Measurements from ENCODE around the gene MID1IP1. TPM values are rescaled to one million over a fixed set of nuclear protein-coding genes. Genes with fewer than 3 reads are reported as not detected.
A peak's percentile ranks its signal among the peaks of the same experiment; 100 is the strongest.

MID1IP1 gene
- total RNA-seq, 2 experiments from 2014 or later = 63.5 to 67.5 TPM

GRCh38 chrX:38803588-38804431 is 2.6 kb downstream of the MID1IP1 start:
- DNase-seq = peak; percentile 82
- ChIA-PET CTCF (interaction anchor here (1.0 to 2.5 kb wide), 4 partner anchors 7 to 688 kb away, joined by 3 to 6 read pairs (median 3); no protein-coding TSS in a partner anchor), POLR2A (interaction anchor here (0.6 to 4.4 kb wide), 5 partner anchors 8 to 371 kb away, joined by 3 to 26 read pairs (median 3); no protein-coding TSS in a partner anchor)
- Mint-ChIP-seq H3K36me3 (ENCODE audit: low read depth) (peaks cover 43% of the 10 kb centered on the region), H3K9me3 (ENCODE audit: insufficient read depth) (no peaks in the 10 kb centered on the region), H3K27ac (peak overlapping the region; percentile 97), H3K4me3 (peak overlapping the region; percentile 94), H3K27me3 (ENCODE audit: low read depth) (no peaks in the 10 kb centered on the region), H3K4me1 (ENCODE audit: low read depth) (peaks cover 20% of the 10 kb centered on the region)
- peak; percentile 71 for ATAC-seq

GRCh38 chrX:38804432-38804681 is 3.1 kb downstream of the MID1IP1 start:
- CTCF ChIA-PET = interaction anchor here (1.0 kb wide), 2 partner anchors 12 to 687 kb away, joined by 3 read pairs; no protein-coding TSS in a partner anchor
- H3K4me1 Mint-ChIP-seq (ENCODE audit: low read depth) = peaks cover 25% of the 10 kb centered on the region
- H3K4me3 Mint-ChIP-seq = peak overlapping the region; percentile 94
- DNase-seq (no peak), ATAC-seq (peak; percentile 5)
- H3K27me3 Mint-ChIP-seq (ENCODE audit: low read depth) = no peaks in the 10 kb centered on the region
- H3K36me3 Mint-ChIP-seq (ENCODE audit: low read depth) = peaks cover 43% of the 10 kb centered on the region
- POLR2A ChIA-PET = interaction anchor here (0.6 to 4.4 kb wide), 6 partner anchors 7 to 811 kb away, joined by 3 to 26 read pairs (median 3); no protein-coding TSS in a partner anchor
- peak overlapping the region; percentile 97 for H3K27ac Mint-ChIP-seq
- no peaks in the 10 kb centered on the region for H3K9me3 Mint-ChIP-seq (ENCODE audit: insufficient read depth)

GRCh38 chrX:38804682-38805431 is 3.6 kb downstream of the MID1IP1 start:
- CTCF ChIA-PET = interaction anchor here (1.0 kb wide), 2 partner anchors 12 to 687 kb away, joined by 3 read pairs; no protein-coding TSS in a partner anchor
- H3K4me1 Mint-ChIP-seq (ENCODE audit: low read depth) = peaks cover 29% of the 10 kb centered on the region
- H3K4me3 Mint-ChIP-seq = peak overlapping the region; percentile 94
- H3K27ac Mint-ChIP-seq = peak overlapping the region; percentile 97
- H3K9me3 Mint-ChIP-seq (ENCODE audit: insufficient read depth) = no peaks in the 10 kb centered on the region
- POLR2A ChIA-PET = interaction anchor here (0.6 to 4.4 kb wide), 5 partner anchors 9 to 812 kb away, joined by 3 to 26 read pairs (median 3); no protein-coding TSS in a partner anchor
- DNase-seq (peak; percentile 39), ATAC-seq (no peak)
- peaks cover 43% of the 10 kb centered on the region for H3K36me3 Mint-ChIP-seq (ENCODE audit: low read depth)
- H3K27me3 Mint-ChIP-seq (ENCODE audit: low read depth) = no peaks in the 10 kb centered on the region

GRCh38 chrX:38805432-38806389 is 4.5 kb downstream of the MID1IP1 start:
- ChIA-PET POLR2A (interaction anchor here (1.1 to 4.4 kb wide), 2 partner anchors 11 to 75 kb away, joined by 3 to 26 read pairs; no protein-coding TSS in a partner anchor), CTCF (interaction anchor here (1.2 to 1.8 kb wide), 2 partner anchors 11 to 344 kb away, joined by 3 to 12 read pairs; no protein-coding TSS in a partner anchor)
- H3K4me3 Mint-ChIP-seq = peak overlapping the region; percentile 94
- H3K27ac Mint-ChIP-seq = peak overlapping the region; percentile 97
- peak; percentile 34 for ATAC-seq
- peak; percentile 69 for DNase-seq
- peaks cover 44% of the 10 kb centered on the region for H3K36me3 Mint-ChIP-seq (ENCODE audit: low read depth)
- no peaks in the 10 kb centered on the region for H3K27me3 Mint-ChIP-seq (ENCODE audit: low read depth)
- peaks cover 31% of the 10 kb centered on the region for H3K4me1 Mint-ChIP-seq (ENCODE audit: low read depth)
- no peaks in the 10 kb centered on the region for H3K9me3 Mint-ChIP-seq (ENCODE audit: insufficient read depth)

- ChIA-PET POLR2A (interaction anchor here (1.1 to 4.4 kb wide), 2 partner anchors 9 to 73 kb away, joined by 3 to 26 read pairs; no protein-coding TSS in a partner anchor), CTCF (interaction anchor here (1.2 to 1.8 kb wide), 2 partner anchors 10 to 342 kb away, joined by 3 to 12 read pairs; no protein-coding TSS in a partner anchor)
- no peak for ATAC-seq
These were observed 5.8 kb downstream of the MID1IP1 start for GRCh38 chrX:38806875-38807621.

GRCh38 chrX:38807873-38808272 is 6.6 kb downstream of the MID1IP1 start:
- peak overlapping the region; percentile 94 for H3K4me3 Mint-ChIP-seq
- CTCF ChIA-PET = interaction anchor here (1.8 kb wide), 1 partner anchor 9 kb away, joined by 12 read pairs; no protein-coding TSS in a partner anchor

More at GRCh38 chrX:38806875-38807621, 5.8 kb downstream of the MID1IP1 start:
- Mint-ChIP-seq H3K9me3 (ENCODE audit: insufficient read depth) (no peaks in the 10 kb centered on the region), H3K36me3 (ENCODE audit: low read depth) (peaks cover 40% of the 10 kb centered on the region), H3K27me3 (ENCODE audit: low read depth) (no peaks in the 10 kb centered on the region), H3K27ac (peak overlapping the region; percentile 91), H3K4me1 (ENCODE audit: low read depth) (peaks cover 38% of the 10 kb centered on the region), H3K4me3 (peak overlapping the region; percentile 94)
- no peak for DNase-seq

GRCh38 chrX:38811515-38812243 is 10.4 kb downstream of the MID1IP1 start:
- CTCF ChIA-PET = no interaction called here
- peak; percentile 62 for ATAC-seq
- H3K9me3 Mint-ChIP-seq (ENCODE audit: insufficient read depth) = no peaks in the 10 kb centered on the region
- POLR2A ChIA-PET = interaction anchor here (1.0 to 2.0 kb wide), 2 partner anchors 9 to 11 kb away, joined by 4 to 7 read pairs; partner anchors contain the start of gene MID1IP1
- H3K27ac Mint-ChIP-seq = peak overlapping the region; percentile 90
- H3K4me3 Mint-ChIP-seq = peak overlapping the region; percentile 35
- H3K27me3 Mint-ChIP-seq (ENCODE audit: low read depth) = no peaks in the 10 kb centered on the region
- H3K4me1 Mint-ChIP-seq (ENCODE audit: low read depth) = peaks cover 57% of the 10 kb centered on the region
- peaks cover 26% of the 10 kb centered on the region for H3K36me3 Mint-ChIP-seq (ENCODE audit: low read depth)
- DNase-seq = peak; percentile 31

More at GRCh38 chrX:38807873-38808272, 6.6 kb downstream of the MID1IP1 start:
- ATAC-seq (no peak), DNase-seq (no peak)
- H3K36me3 Mint-ChIP-seq (ENCODE audit: low read depth) = peaks cover 40% of the 10 kb centered on the region
- H3K4me1 Mint-ChIP-seq (ENCODE audit: low read depth) = peaks cover 46% of the 10 kb centered on the region
- no peaks in the 10 kb centered on the region for H3K27me3 Mint-ChIP-seq (ENCODE audit: low read depth)
- H3K9me3 Mint-ChIP-seq (ENCODE audit: insufficient read depth) = no peaks in the 10 kb centered on the region
- POLR2A ChIA-PET = interaction anchor here (4.4 kb wide), 1 partner anchor 9 kb away, joined by 26 read pairs; no protein-coding TSS in a partner anchor
- peak overlapping the region; percentile 74 for H3K27ac Mint-ChIP-seq

GRCh38 chrX:38816155-38816554 is 14.9 kb downstream of the MID1IP1 start:
- H3K9me3 Mint-ChIP-seq (ENCODE audit: insufficient read depth) = no peaks in the 10 kb centered on the region
- H3K36me3 Mint-ChIP-seq (ENCODE audit: low read depth) = peaks cover 11% of the 10 kb centered on the region
- DNase-seq = peak; percentile 65
- H3K27ac Mint-ChIP-seq = no peak overlapping the region
- CTCF ChIA-PET = interaction anchor here (1.1 to 2.3 kb wide), 2 partner anchors 9 to 12 kb away, joined by 3 to 12 read pairs; no protein-coding TSS in a partner anchor
- ATAC-seq = peak; percentile 58
- H3K27me3 Mint-ChIP-seq (ENCODE audit: low read depth) = no peaks in the 10 kb centered on the region
- POLR2A ChIA-PET = interaction anchor here (1.0 to 2.4 kb wide), 3 partner anchors 11 to 62 kb away, joined by 4 to 26 read pairs (median 6); no protein-coding TSS in a partner anchor
- H3K4me3 Mint-ChIP-seq = no peak overlapping the region
- H3K4me1 Mint-ChIP-seq (ENCODE audit: low read depth) = peaks cover 28% of the 10 kb centered on the region

- Mint-ChIP-seq H3K9me3 (ENCODE audit: insufficient read depth) (no peaks in the 10 kb centered on the region), H3K27me3 (ENCODE audit: low read depth) (no peaks in the 10 kb centered on the region), H3K36me3 (ENCODE audit: low read depth) (peaks cover 9% of the 10 kb centered on the region), H3K4me3 (no peak overlapping the region), H3K4me1 (ENCODE audit: low read depth) (peaks cover 18% of the 10 kb centered on the region), H3K27ac (no peak overlapping the region)
- CTCF ChIA-PET = interaction anchor here (1.1 to 2.3 kb wide), 2 partner anchors 10 to 13 kb away, joined by 3 to 12 read pairs; no protein-coding TSS in a partner anchor
- DNase-seq = peak; percentile 29
- POLR2A ChIA-PET = interaction anchor here (1.0 to 2.4 kb wide), 3 partner anchors 12 to 61 kb away, joined by 4 to 26 read pairs (median 6); no protein-coding TSS in a partner anchor
- ATAC-seq = no peak
These were observed 15.9 kb downstream of the MID1IP1 start for GRCh38 chrX:38817004-38817703.
